Erythroblast (primary cell): ENCODE data around the gene TMEM255A.

Source experiments
- GATA1 ChIP-seq: IDR thresholded peaks from 2 replicates; pipeline ENCODE4 v1.6.1; 2011; ENCODE audit warnings: low read depth, mild to moderate bottlenecking, control low read depth, low read length, moderate library complexity
- POLR2A ChIP-seq: IDR thresholded peaks from 2 replicates; pipeline ENCODE4 v1.6.1; 2011; ENCODE audit warnings: mild to moderate bottlenecking, low read length

GRCh38 chrX:120264341-120264740 lies 46.9 kb downstream of the TMEM255A start:
- TF ChIP-seq POLR2A (no peak), GATA1 (no peak)
